22Rv1 (cell line): ENCODE data around the gene USP28.

ENCODE experiments used
- H3K27ac ChIP-seq: fragments of 450-650 bp; 2 replicates; pipeline ENCODE4 v1.5.1; 2017
- CTCF ChIP-seq: fragments of 450-650 bp; IDR thresholded peaks from 2 replicates; pipeline ENCODE4 v1.5.1; 2017; ENCODE audit warnings: mild to moderate bottlenecking
- ZFX ChIP-seq: fragments of 450-650 bp; IDR thresholded peaks from 2 replicates; pipeline ENCODE4 v1.6.1; 2017; ENCODE audit warnings: antibody characterized with exemption, borderline replicate concordance

Gene USP28

GRCh38 chr11:113850188-113850587 lies 25.2 kb downstream of the USP28 start:
- TF ChIP-seq ZFX = no peak
- no peak for TF ChIP-seq CTCF
- H3K27ac ChIP-seq = no peak overlapping the region

GRCh38 chr11:113849713-113850112 lies 25.7 kb downstream of the USP28 start:
- TF ChIP-seq CTCF (no peak), ZFX (no peak)
- H3K27ac ChIP-seq = no peak overlapping the region

GRCh38 chr11:113847580-113847979 lies 27.8 kb downstream of the USP28 start:
- H3K27ac ChIP-seq = no peak overlapping the region
- TF ChIP-seq CTCF (no peak), ZFX (no peak)

- no peak overlapping the region for H3K27ac ChIP-seq
- no peak for TF ChIP-seq CTCF
Observed at GRCh38 chr11:113847111-113847510, 28.3 kb downstream of the USP28 start.

- H3K27ac ChIP-seq = no peak overlapping the region
- TF ChIP-seq ZFX (no peak), CTCF (no peak)
Observed at GRCh38 chr11:113841691-113842090, 33.7 kb downstream of the USP28 start.

- no peak overlapping the region for H3K27ac ChIP-seq
- TF ChIP-seq CTCF (no peak), ZFX (no peak)
Observed at GRCh38 chr11:113840932-113841664, 34.3 kb downstream of the USP28 start.

GRCh38 chr11:113839842-113840241 lies 35.5 kb downstream of the USP28 start:
- H3K27ac ChIP-seq = no peak overlapping the region
- TF ChIP-seq CTCF (no peak), ZFX (no peak)
